ENCODE data around the gene LOXHD1. TPM values are rescaled to one million over a fixed set of nuclear protein-coding genes. Genes with fewer than 3 reads are reported as not detected.

LOXHD1 gene
- total RNA-seq, 1 experiment from 2014 or later, result not detected

GRCh38 chr18:46678041-46678440 is 21.0 kb upstream of the LOXHD1 start:
- Mint-ChIP-seq H3K9me3 (ENCODE audit: unreplicated experiment) (no peaks in the 10 kb centered on the region), H3K27me3 (ENCODE audit: insufficient read depth, unreplicated experiment) (peaks cover 9% of the 10 kb centered on the region), H3K27ac (ENCODE audit: unreplicated experiment) (no peak overlapping the region), H3K4me1 (ENCODE audit: low read depth, unreplicated experiment) (no peaks in the 10 kb centered on the region), H3K36me3 (ENCODE audit: insufficient read depth, unreplicated experiment) (no peaks in the 10 kb centered on the region), H3K4me3 (ENCODE audit: unreplicated experiment) (no peak overlapping the region)
- no peak for TF ChIP-seq CTCF (IDR thresholded peaks at IDR 0.05; ENCODE audit: insufficient read depth in 1 of 2, low read depth in 1 of 2, low read length in 1 of 2, severe bottlenecking in 1 of 2, unreplicated experiment in 1 of 2)
- H3K36me3 ChIP-seq (ENCODE audit: control insufficient read depth, insufficient read depth, low read length), result no peaks in the 10 kb centered on the region
- H3K9me3 ChIP-seq, result no peaks in the 10 kb centered on the region
- BruUV-seq (replicated peaks), result no TSS peak
- no peak for DNase-seq
- intact Hi-C loops (cut with micrococcal nuclease; ENCODE audit: unreplicated experiment), result no loop called here
- ChIA-PET POLR2A (no interaction called here), CTCF (no interaction called here)
- H3K4me3 ChIP-seq (ENCODE audit: low read depth, low read length), result no peak overlapping the region
- no peaks in the 10 kb centered on the region for H3K27me3 ChIP-seq (replicated peaks; ENCODE audit: control insufficient read depth, insufficient read depth, low read length)
- H3K4me1 ChIP-seq, result no peaks in the 10 kb centered on the region

- Mint-ChIP-seq H3K4me1 (ENCODE audit: low read depth, unreplicated experiment) (no peaks in the 10 kb centered on the region), H3K4me3 (ENCODE audit: unreplicated experiment) (no peak overlapping the region), H3K27ac (ENCODE audit: unreplicated experiment) (no peak overlapping the region), H3K9me3 (ENCODE audit: unreplicated experiment) (no peaks in the 10 kb centered on the region), H3K27me3 (ENCODE audit: insufficient read depth, unreplicated experiment) (peaks cover 9% of the 10 kb centered on the region), H3K36me3 (ENCODE audit: insufficient read depth, unreplicated experiment) (no peaks in the 10 kb centered on the region)
- H3K9me3 ChIP-seq, result no peaks in the 10 kb centered on the region
- TF ChIP-seq CTCF (IDR thresholded peaks at IDR 0.05; ENCODE audit: insufficient read depth in 1 of 2, low read depth in 1 of 2, low read length in 1 of 2, severe bottlenecking in 1 of 2, unreplicated experiment in 1 of 2), result no peak
- POLR2A ChIA-PET, result no interaction called here
- BruUV-seq (replicated peaks), result no TSS peak
- H3K36me3 ChIP-seq (ENCODE audit: control insufficient read depth, insufficient read depth, low read length), result no peaks in the 10 kb centered on the region
- H3K4me3 ChIP-seq (ENCODE audit: low read depth, low read length), result no peak overlapping the region
- intact Hi-C loops (cut with micrococcal nuclease; ENCODE audit: unreplicated experiment), result no loop called here
- CTCF ChIA-PET, result no interaction called here
- no peak for DNase-seq
- no peaks in the 10 kb centered on the region for H3K4me1 ChIP-seq
- H3K27me3 ChIP-seq (replicated peaks; ENCODE audit: control insufficient read depth, insufficient read depth, low read length), result no peaks in the 10 kb centered on the region
These were observed 20.6 kb upstream of the LOXHD1 start for GRCh38 chr18:46677611-46678010.

GRCh38 chr18:46676182-46676835 is 19.3 kb upstream of the LOXHD1 start:
- Mint-ChIP-seq H3K9me3 (ENCODE audit: unreplicated experiment) (no peaks in the 10 kb centered on the region), H3K27me3 (ENCODE audit: insufficient read depth, unreplicated experiment) (peaks cover 9% of the 10 kb centered on the region), H3K36me3 (ENCODE audit: insufficient read depth, unreplicated experiment) (no peaks in the 10 kb centered on the region), H3K4me1 (ENCODE audit: low read depth, unreplicated experiment) (no peaks in the 10 kb centered on the region), H3K27ac (ENCODE audit: unreplicated experiment) (no peak overlapping the region), H3K4me3 (ENCODE audit: unreplicated experiment) (no peak overlapping the region)
- DNase-seq, result no peak
- Histone ChIP-seq H3K9me3 (no peaks in the 10 kb centered on the region), H3K4me1 (no peaks in the 10 kb centered on the region), H3K4me3 (ENCODE audit: low read depth, low read length) (no peak overlapping the region), H3K27me3 (replicated peaks; ENCODE audit: control insufficient read depth, insufficient read depth, low read length) (no peaks in the 10 kb centered on the region), H3K36me3 (ENCODE audit: control insufficient read depth, insufficient read depth, low read length) (no peaks in the 10 kb centered on the region)
- no TSS peak for BruUV-seq (replicated peaks)
- intact Hi-C loops (cut with micrococcal nuclease; ENCODE audit: unreplicated experiment), result no loop called here
- CTCF ChIA-PET, result no interaction called here
- no peak for TF ChIP-seq CTCF (IDR thresholded peaks at IDR 0.05; ENCODE audit: insufficient read depth in 1 of 2, low read depth in 1 of 2, low read length in 1 of 2, severe bottlenecking in 1 of 2, unreplicated experiment in 1 of 2)
- POLR2A ChIA-PET, result no interaction called here

Measured in Caco-2 (cell line).